Measurements from ENCODE around the gene GNLY.
A peak's percentile ranks its signal among the peaks of the same experiment; 100 is the strongest.

GNLY gene

GRCh38 chr2:85682378-85682777, 11.8 kb upstream of the GNLY start:
- H3K4me3 ChIP-seq (ENCODE audit: low read depth, low read length), result no peak overlapping the region
- no peaks in the 10 kb centered on the region for H3K36me3 ChIP-seq (replicated peaks)
- peak; percentile 26 for DNase-seq
- H3K27me3 ChIP-seq (replicated peaks), result no peaks in the 10 kb centered on the region
- in situ Hi-C loops (cut with HindIII; ENCODE audit: low pct_ligation_motif_present, low sequenced_read_pairs), result no loop called here
- H3K27ac ChIP-seq, result no peak overlapping the region
- TF ChIP-seq CTCF (IDR thresholded peaks at IDR 0.05; ENCODE audit: low read depth, low read length, missing control alignments), result no peak

DNA sequence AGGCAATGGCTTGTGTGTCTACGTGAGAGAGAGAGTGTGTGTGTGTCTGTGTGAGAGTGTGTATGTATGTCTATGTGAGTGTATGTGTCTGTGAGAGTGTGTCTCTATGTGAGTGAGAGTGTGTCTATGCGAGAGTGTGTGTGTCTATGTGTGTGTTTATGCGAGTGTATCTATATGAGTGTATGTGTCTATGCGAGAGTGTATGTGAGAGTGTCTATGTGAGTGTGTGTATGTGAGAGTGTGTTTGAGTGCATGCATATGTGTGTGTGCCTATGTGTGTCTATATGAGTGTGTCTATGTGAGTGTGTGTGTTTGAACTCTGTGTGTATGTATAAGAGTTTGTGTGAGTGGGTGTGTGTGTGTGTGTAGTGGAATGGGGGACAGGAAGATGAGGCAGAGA, 9.8 kb upstream of the GNLY start:
- TF ChIP-seq CTCF (IDR thresholded peaks at IDR 0.05; ENCODE audit: low read depth, low read length, missing control alignments), result no peak
- in situ Hi-C loops (cut with HindIII; ENCODE audit: low pct_ligation_motif_present, low sequenced_read_pairs), result no loop called here
- DNase-seq, result no peak
- Histone ChIP-seq H3K27me3 (replicated peaks) (no peaks in the 10 kb centered on the region), H3K27ac (no peak overlapping the region), H3K36me3 (replicated peaks) (no peaks in the 10 kb centered on the region), H3K4me3 (ENCODE audit: low read depth, low read length) (no peak overlapping the region)

DNA sequence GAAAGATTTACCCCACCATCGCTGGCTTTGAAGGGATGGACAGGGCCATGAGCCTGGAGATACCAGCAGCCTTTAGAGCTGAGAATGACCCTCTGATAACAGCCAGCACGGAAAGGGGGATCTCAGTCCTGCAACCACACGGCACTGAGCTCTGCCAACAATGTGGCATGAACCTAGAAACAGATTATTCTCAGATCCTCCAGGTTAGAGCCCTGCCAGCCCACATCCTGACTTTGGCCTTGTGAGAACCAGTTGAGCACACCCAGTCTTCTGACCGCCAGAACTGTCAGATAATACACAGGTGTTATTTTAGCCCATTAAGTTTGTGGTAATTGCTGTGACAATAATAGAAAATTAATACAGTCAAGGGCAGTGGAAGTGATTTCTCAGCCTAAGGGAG, 9.4 kb upstream of the GNLY start:
- Histone ChIP-seq H3K27me3 (replicated peaks) (no peaks in the 10 kb centered on the region), H3K27ac (no peak overlapping the region), H3K4me3 (ENCODE audit: low read depth, low read length) (no peak overlapping the region), H3K36me3 (replicated peaks) (no peaks in the 10 kb centered on the region)
- in situ Hi-C loops (cut with HindIII; ENCODE audit: low pct_ligation_motif_present, low sequenced_read_pairs), result no loop called here
- TF ChIP-seq CTCF (IDR thresholded peaks at IDR 0.05; ENCODE audit: low read depth, low read length, missing control alignments), result no peak
- no peak for DNase-seq

DNA sequence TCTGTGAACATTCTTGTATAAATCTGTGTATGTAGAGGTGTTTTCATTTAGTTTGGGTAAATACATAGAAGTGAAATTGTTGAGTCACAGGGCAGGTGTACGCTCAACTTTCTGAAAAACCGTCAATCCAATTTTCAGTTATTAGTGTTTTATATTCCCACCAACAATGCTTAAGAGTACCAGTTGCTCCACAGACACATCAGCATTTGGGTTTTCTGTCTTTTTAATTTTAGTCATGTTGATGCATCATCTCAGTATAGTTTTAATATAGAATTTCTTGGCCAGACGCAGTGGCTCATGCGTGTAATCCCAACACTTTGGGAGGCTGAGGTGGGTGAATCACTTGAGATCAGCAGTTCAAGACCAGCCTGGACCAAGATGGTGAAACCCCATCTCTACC, 3.2 kb upstream of the GNLY start:
- Histone ChIP-seq H3K4me3 (ENCODE audit: low read depth, low read length) (no peak overlapping the region), H3K27ac (no peak overlapping the region), H3K36me3 (replicated peaks) (no peaks in the 10 kb centered on the region), H3K27me3 (replicated peaks) (no peaks in the 10 kb centered on the region)
- no peak for TF ChIP-seq CTCF (IDR thresholded peaks at IDR 0.05; ENCODE audit: low read depth, low read length, missing control alignments)
- no peak for DNase-seq
- in situ Hi-C loops (cut with HindIII; ENCODE audit: low pct_ligation_motif_present, low sequenced_read_pairs), result no loop called here

DNA sequence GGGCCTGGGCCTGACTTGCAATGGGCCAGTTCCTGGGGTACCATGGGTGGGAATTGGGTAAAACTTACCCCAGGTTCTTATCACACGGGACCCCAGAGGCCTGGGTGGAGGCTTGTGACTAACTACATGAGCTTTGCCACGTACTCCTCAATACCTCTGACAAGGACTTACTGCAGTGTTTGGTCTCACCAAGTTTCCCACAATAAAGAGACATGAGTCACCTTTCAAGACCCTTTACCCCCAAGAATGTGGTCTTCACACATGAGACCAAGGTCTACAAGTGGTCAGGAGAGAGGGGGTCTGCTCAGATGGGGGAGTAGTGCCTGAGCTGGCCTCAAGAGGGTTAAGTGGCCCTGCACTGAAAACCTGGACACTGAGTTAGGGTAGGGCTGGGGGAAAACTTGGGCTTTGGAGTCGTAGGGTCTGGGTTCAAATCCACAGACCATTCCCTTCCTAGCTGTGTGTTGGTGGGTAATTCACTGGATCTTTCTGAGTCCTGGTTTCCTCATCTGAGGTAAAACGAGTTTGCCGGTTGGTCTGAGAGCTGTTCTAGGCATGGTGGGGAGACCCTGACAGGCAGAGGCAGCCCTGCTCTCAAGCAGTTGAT, 2.0 kb upstream of the GNLY start:
- in situ Hi-C loops (cut with HindIII; ENCODE audit: low pct_ligation_motif_present, low sequenced_read_pairs), result no loop called here
- Histone ChIP-seq H3K27me3 (replicated peaks) (no peaks in the 10 kb centered on the region), H3K27ac (no peak overlapping the region), H3K4me3 (ENCODE audit: low read depth, low read length) (no peak overlapping the region), H3K36me3 (replicated peaks) (no peaks in the 10 kb centered on the region)
- no peak for DNase-seq
- TF ChIP-seq CTCF (IDR thresholded peaks at IDR 0.05; ENCODE audit: low read depth, low read length, missing control alignments), result no peak

- TF ChIP-seq CTCF (IDR thresholded peaks at IDR 0.05; ENCODE audit: low read depth, low read length, missing control alignments), result no peak
- no peak for DNase-seq
- Histone ChIP-seq H3K27ac (no peak overlapping the region), H3K4me3 (ENCODE audit: low read depth, low read length) (no peak overlapping the region), H3K27me3 (replicated peaks) (no peaks in the 10 kb centered on the region), H3K36me3 (replicated peaks) (no peaks in the 10 kb centered on the region)
- in situ Hi-C loops (cut with HindIII; ENCODE audit: low pct_ligation_motif_present, low sequenced_read_pairs), result no loop called here
Measured at GRCh38 chr2:85695121-85695520, 963 bp downstream of the GNLY start.

Measured in brain microvascular endothelial cell (primary cell).